ENCODE results near the gene GUCY1A2.

The GUCY1A2 gene

GRCh38 chr11:106765469-106766258 is 252.6 kb downstream of the GUCY1A2 start:
- POLR2A ChIA-PET, result no interaction called here
- CTCF ChIA-PET, result interaction anchor here (1.2 kb wide), 1 partner anchor 8 kb away, joined by 4 read pairs; no protein-coding TSS in a partner anchor
- no peak for TF ChIP-seq CTCF (IDR thresholded peaks at IDR 0.05; ENCODE audit: control extremely low read depth, extremely low read depth, low read depth, missing control alignments)
- no peak for DNase-seq (ENCODE audit: extremely low spot score)

- no peak for DNase-seq (ENCODE audit: extremely low spot score)
- no peak for TF ChIP-seq CTCF (IDR thresholded peaks at IDR 0.05; ENCODE audit: control extremely low read depth, extremely low read depth, low read depth, missing control alignments)
- ChIA-PET CTCF (no interaction called here), POLR2A (no interaction called here)
These were observed 254.8 kb downstream of the GUCY1A2 start for GRCh38 chr11:106763501-106763900.

- ChIA-PET POLR2A (no interaction called here), CTCF (no interaction called here)
- no peak for DNase-seq (ENCODE audit: extremely low spot score)
- no peak for TF ChIP-seq CTCF (IDR thresholded peaks at IDR 0.05; ENCODE audit: control extremely low read depth, extremely low read depth, low read depth, missing control alignments)
These were observed 256.5 kb downstream of the GUCY1A2 start for GRCh38 chr11:106761745-106762144.

GRCh38 chr11:106761240-106761639 is 257.0 kb downstream of the GUCY1A2 start:
- no peak for TF ChIP-seq CTCF (IDR thresholded peaks at IDR 0.05; ENCODE audit: control extremely low read depth, extremely low read depth, low read depth, missing control alignments)
- CTCF ChIA-PET, result no interaction called here

GRCh38 chr11:106748059-106748458 is 270.2 kb downstream of the GUCY1A2 start:
- CTCF ChIA-PET, result interaction anchor here (0.9 to 1.3 kb wide), 3 partner anchors 12 to 37 kb away, joined by 3 to 4 read pairs (median 3); no protein-coding TSS in a partner anchor
- no peak for DNase-seq (ENCODE audit: extremely low spot score)
- no peak for TF ChIP-seq CTCF (IDR thresholded peaks at IDR 0.05; ENCODE audit: control extremely low read depth, extremely low read depth, low read depth, missing control alignments)
- POLR2A ChIA-PET, result no interaction called here

More at GRCh38 chr11:106761240-106761639, 257.0 kb downstream of the GUCY1A2 start:
- POLR2A ChIA-PET, result no interaction called here
- no peak for DNase-seq (ENCODE audit: extremely low spot score)

- no peak for TF ChIP-seq CTCF (IDR thresholded peaks at IDR 0.05; ENCODE audit: control extremely low read depth, extremely low read depth, low read depth, missing control alignments)
- POLR2A ChIA-PET, result no interaction called here
- CTCF ChIA-PET, result interaction anchor here (0.9 to 1.6 kb wide), 2 partner anchors 12 to 14 kb away, joined by 3 to 4 read pairs; no protein-coding TSS in a partner anchor
These were observed 272.3 kb downstream of the GUCY1A2 start for GRCh38 chr11:106745941-106746340.

More at GRCh38 chr11:106745941-106746340, 272.3 kb downstream of the GUCY1A2 start:
- no peak for DNase-seq (ENCODE audit: extremely low spot score)

Measured in GM10248 (cell line).